ENCODE results near the gene ATAT1.

DNA sequence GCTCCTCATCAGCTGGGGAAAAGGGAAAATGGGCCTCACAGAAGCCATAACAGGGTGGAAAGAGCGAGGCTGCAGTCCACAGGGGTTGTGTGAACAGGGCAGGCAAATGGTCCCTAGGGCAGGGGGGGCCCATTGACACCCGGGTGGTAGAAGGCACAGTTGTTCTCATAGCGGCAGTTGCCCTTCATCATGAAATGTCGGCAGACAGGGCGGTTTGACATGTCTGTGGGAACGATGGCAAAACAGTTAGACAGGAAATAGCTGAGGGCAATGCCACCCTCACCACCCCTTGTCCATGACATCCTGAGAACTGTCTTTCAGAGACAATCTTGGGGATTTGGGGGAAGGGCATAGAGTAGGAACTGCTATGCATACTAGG lies 25.2 kb upstream of the ATAT1 start:
- TF ChIP-seq SPI1 (IDR thresholded peaks at IDR 0.05; ENCODE audit: borderline replicate concordance, insufficient read depth, low read depth, low read length): no peak
- TF ChIP-seq ZBED1 (IDR thresholded peaks at IDR 0.05; ENCODE audit: borderline replicate concordance): no peak
- TF ChIP-seq, protein P1, sequence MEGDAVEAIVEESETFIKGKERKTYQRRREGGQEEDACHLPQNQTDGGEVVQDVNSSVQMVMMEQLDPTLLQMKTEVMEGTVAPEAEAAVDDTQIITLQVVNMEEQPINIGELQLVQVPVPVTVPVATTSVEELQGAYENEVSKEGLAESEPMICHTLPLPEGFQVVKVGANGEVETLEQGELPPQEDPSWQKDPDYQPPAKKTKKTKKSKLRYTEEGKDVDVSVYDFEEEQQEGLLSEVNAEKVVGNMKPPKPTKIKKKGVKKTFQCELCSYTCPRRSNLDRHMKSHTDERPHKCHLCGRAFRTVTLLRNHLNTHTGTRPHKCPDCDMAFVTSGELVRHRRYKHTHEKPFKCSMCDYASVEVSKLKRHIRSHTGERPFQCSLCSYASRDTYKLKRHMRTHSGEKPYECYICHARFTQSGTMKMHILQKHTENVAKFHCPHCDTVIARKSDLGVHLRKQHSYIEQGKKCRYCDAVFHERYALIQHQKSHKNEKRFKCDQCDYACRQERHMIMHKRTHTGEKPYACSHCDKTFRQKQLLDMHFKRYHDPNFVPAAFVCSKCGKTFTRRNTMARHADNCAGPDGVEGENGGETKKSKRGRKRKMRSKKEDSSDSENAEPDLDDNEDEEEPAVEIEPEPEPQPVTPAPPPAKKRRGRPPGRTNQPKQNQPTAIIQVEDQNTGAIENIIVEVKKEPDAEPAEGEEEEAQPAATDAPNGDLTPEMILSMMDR (IDR thresholded peaks at IDR 0.05 in 2 of 3, conservative IDR thresholded peaks at IDR 0.05 in 1 of 3; ENCODE audit: control insufficient read depth in 2 of 3, extremely low read depth in 1 of 3, insufficient read depth in 1 of 3, low read depth in 3 of 3, low read length in 3 of 3): no peak
- TF ChIP-seq YY1 (IDR thresholded peaks at IDR 0.05; ENCODE audit: low read depth, low read length): no peak
- no peak for TF ChIP-seq EZH2 (IDR thresholded peaks at IDR 0.05; ENCODE audit: borderline replicate concordance, control insufficient read depth, low read depth, low read length)
- TF ChIP-seq EP300 (IDR thresholded peaks at IDR 0.05; ENCODE audit: borderline replicate concordance in 1 of 2, control insufficient read depth in 1 of 2, low read depth in 2 of 2, low read length in 2 of 2): no peak
- TF ChIP-seq RELA (IDR thresholded peaks at IDR 0.05; ENCODE audit: borderline replicate concordance, partially characterized antibody): no peak
- TF ChIP-seq, protein P2, sequence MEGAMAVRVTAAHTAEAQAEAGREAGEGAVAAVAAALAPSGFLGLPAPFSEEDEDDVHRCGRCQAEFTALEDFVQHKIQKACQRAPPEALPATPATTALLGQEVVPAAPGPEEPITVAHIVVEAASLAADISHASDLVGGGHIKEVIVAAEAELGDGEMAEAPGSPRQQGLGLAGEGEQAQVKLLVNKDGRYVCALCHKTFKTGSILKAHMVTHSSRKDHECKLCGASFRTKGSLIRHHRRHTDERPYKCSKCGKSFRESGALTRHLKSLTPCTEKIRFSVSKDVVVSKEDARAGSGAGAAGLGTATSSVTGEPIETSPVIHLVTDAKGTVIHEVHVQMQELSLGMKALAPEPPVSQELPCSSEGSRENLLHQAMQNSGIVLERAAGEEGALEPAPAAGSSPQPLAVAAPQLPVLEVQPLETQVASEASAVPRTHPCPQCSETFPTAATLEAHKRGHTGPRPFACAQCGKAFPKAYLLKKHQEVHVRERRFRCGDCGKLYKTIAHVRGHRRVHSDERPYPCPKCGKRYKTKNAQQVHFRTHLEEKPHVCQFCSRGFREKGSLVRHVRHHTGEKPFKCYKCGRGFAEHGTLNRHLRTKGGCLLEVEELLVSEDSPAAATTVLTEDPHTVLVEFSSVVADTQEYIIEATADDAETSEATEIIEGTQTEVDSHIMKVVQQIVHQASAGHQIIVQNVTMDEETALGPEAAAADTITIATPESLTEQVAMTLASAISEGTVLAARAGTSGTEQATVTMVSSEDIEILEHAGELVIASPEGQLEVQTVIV (IDR thresholded peaks at IDR 0.05; ENCODE audit: borderline replicate concordance, partially characterized antibody): no peak

Measured in GM12878 (cell line).